Neural cell (in vitro differentiated cells): ENCODE measurements around the gene HS2ST1. TPM values are rescaled to one million over a fixed set of nuclear protein-coding genes. Genes with fewer than 3 reads are reported as not detected.

Experiments
- H2AFZ ChIP-seq: fragments of 200-600, 300-800 bp; sonication (generic), shearing (Covaris generic); 2 replicates; pipeline ENCODE4 v1.6.0; 2014; ENCODE audit warnings: low read depth, mild to moderate bottlenecking, antibody characterized with exemption, low read length, moderate library complexity
- H3F3A ChIP-seq: fragments of 200-600 bp; shearing (Covaris generic); 2 replicates; pipeline ENCODE4 v1.6.1; 2016; ENCODE audit warnings: mild to moderate bottlenecking, moderate library complexity, mixed read lengths, antibody characterized with exemption, low read length; ENCODE audit not compliant: insufficient read depth, poor library complexity, severe bottlenecking
- H3K27ac ChIP-seq: fragments of 200-600, 300-800 bp; sonication (generic), shearing (Covaris generic); 2 replicates; pipeline ENCODE4 v1.5.1; 2014; ENCODE audit warnings: mild to moderate bottlenecking, low read length, moderate library complexity
- H3K27me3 ChIP-seq: fragments of 300-800, 200-600 bp; sonication (generic), shearing (Covaris generic); 2 replicates; pipeline ENCODE4 v1.6.0; 2014; ENCODE audit warnings: mild to moderate bottlenecking, low read depth, low read length, moderate library complexity; ENCODE audit not compliant: insufficient read depth
- H3K36me3 ChIP-seq: fragments of 300-800, 200-600 bp; sonication (generic), shearing (Covaris generic); 2 replicates; pipeline ENCODE4 v1.5.1; 2014; ENCODE audit warnings: mild to moderate bottlenecking, antibody characterized with exemption, low read length, moderate library complexity; ENCODE audit not compliant: insufficient read depth
- H3K4me2 ChIP-seq: fragments of 300-800, 200-600 bp; sonication (generic), shearing (Covaris generic); 2 replicates; pipeline ENCODE4 v1.6.0; 2014; ENCODE audit warnings: mild to moderate bottlenecking, low read length
- H3K4me3 ChIP-seq: fragments of 300-800, 200-600 bp; sonication (generic), shearing (Covaris generic); 2 replicates; pipeline ENCODE4 v1.5.1; 2014; ENCODE audit warnings: mild to moderate bottlenecking, low read length, moderate library complexity
- H3K79me2 ChIP-seq: fragments of 200-600 bp; shearing (Covaris generic); replicated peaks from 2 replicates; pipeline ENCODE4 v1.6.0; 2014; ENCODE audit warnings: mild to moderate bottlenecking, low read length, moderate library complexity; ENCODE audit not compliant: insufficient read depth
- H3K9ac ChIP-seq: fragments of 300-800, 200-600 bp; sonication (generic), shearing (Covaris generic); 2 replicates; pipeline ENCODE4 v1.6.1; 2016; ENCODE audit warnings: mild to moderate bottlenecking, low read length, mixed read lengths
- H3K9me2 ChIP-seq: fragments of 200-600 bp; shearing (Covaris generic); 2 replicates; pipeline ENCODE4 v1.6.1; 2016; ENCODE audit warnings: mild to moderate bottlenecking, low read length, mixed read lengths; ENCODE audit not compliant: insufficient read depth
- H3K9me3 ChIP-seq: fragments of 200-600, 300-800 bp; sonication (generic), shearing (Covaris generic); 2 replicates; pipeline ENCODE4 v1.6.1; 2016; ENCODE audit warnings: mild to moderate bottlenecking, mixed run types, low read length, moderate library complexity, mixed read lengths
- H4K20me1 ChIP-seq: fragments of 200-600 bp; shearing (Covaris generic); 2 replicates; pipeline ENCODE4 v1.6.1; 2016; ENCODE audit warnings: mild to moderate bottlenecking, mixed run types; ENCODE audit not compliant: insufficient read depth
- CTCF ChIP-seq: fragments of 450-650 bp; IDR thresholded peaks from 2 replicates; pipeline ENCODE4 v1.5.1; 2014; ENCODE audit warnings: antibody characterized with exemption, mild to moderate bottlenecking, moderate library complexity; ENCODE audit not compliant: poor library complexity, severe bottlenecking
- EP300 ChIP-seq: fragments of 450-650 bp; conservative IDR thresholded peaks from 2 replicates; pipeline ENCODE4 v1.6.1; 2014; ENCODE audit warnings: antibody characterized with exemption, mild to moderate bottlenecking, moderate library complexity; ENCODE audit not compliant: poor library complexity, severe bottlenecking
- EZH2 ChIP-seq: fragments of 200-600, 300-800 bp; shearing (Covaris generic), sonication (generic); IDR thresholded peaks from 2 replicates; pipeline ENCODE4 v1.6.1; 2014; ENCODE audit warnings: antibody characterized with exemption, low read length, borderline replicate concordance, mild to moderate bottlenecking; ENCODE audit not compliant: insufficient read depth, poor library complexity, severe bottlenecking
- MXI1 ChIP-seq: fragments of 450-650 bp; conservative IDR thresholded peaks from 2 replicates; pipeline ENCODE4 v1.6.1; 2014; ENCODE audit warnings: antibody characterized with exemption, mild to moderate bottlenecking; ENCODE audit not compliant: poor library complexity, severe bottlenecking
- POLR2AphosphoS5 ChIP-seq: IDR thresholded peaks from 2 replicates; pipeline ENCODE4 v1.6.1; 2012
- RAD21 ChIP-seq: fragments of 450-650 bp; conservative IDR thresholded peaks from 2 replicates; pipeline ENCODE4 v1.6.1; 2014; ENCODE audit warnings: antibody characterized with exemption, mild to moderate bottlenecking, moderate library complexity
- SMC3 ChIP-seq: fragments of 450-650 bp; conservative IDR thresholded peaks from 2 replicates; pipeline ENCODE4 v1.6.1; 2014; ENCODE audit warnings: antibody characterized with exemption, mild to moderate bottlenecking, moderate library complexity; ENCODE audit not compliant: poor library complexity
- TAF1 ChIP-seq: IDR thresholded peaks from 2 replicates; pipeline ENCODE4 v1.6.1; 2012; ENCODE audit warnings: low read depth
- polyA plus RNA-seq: library from polyadenylated mRNA; depleted of rRNA; stranded (reverse); fragments of >200 nt; gene quantifications from 2 replicates; pipeline ENCODE4 v1.2.3, GENCODE V29; 2014
- TF ChIP-seq, protein P1 (sequence below): IDR thresholded peaks from 2 replicates; pipeline ENCODE4 v1.6.1; 2012; ENCODE audit warnings: borderline replicate concordance

Gene HS2ST1
- polyA plus RNA-seq, 1 donor from 2014 or later: 24.7 TPM

- TF ChIP-seq CTCF (no peak), SMC3 (no peak), TAF1 (no peak)
- TF ChIP-seq, protein P1, sequence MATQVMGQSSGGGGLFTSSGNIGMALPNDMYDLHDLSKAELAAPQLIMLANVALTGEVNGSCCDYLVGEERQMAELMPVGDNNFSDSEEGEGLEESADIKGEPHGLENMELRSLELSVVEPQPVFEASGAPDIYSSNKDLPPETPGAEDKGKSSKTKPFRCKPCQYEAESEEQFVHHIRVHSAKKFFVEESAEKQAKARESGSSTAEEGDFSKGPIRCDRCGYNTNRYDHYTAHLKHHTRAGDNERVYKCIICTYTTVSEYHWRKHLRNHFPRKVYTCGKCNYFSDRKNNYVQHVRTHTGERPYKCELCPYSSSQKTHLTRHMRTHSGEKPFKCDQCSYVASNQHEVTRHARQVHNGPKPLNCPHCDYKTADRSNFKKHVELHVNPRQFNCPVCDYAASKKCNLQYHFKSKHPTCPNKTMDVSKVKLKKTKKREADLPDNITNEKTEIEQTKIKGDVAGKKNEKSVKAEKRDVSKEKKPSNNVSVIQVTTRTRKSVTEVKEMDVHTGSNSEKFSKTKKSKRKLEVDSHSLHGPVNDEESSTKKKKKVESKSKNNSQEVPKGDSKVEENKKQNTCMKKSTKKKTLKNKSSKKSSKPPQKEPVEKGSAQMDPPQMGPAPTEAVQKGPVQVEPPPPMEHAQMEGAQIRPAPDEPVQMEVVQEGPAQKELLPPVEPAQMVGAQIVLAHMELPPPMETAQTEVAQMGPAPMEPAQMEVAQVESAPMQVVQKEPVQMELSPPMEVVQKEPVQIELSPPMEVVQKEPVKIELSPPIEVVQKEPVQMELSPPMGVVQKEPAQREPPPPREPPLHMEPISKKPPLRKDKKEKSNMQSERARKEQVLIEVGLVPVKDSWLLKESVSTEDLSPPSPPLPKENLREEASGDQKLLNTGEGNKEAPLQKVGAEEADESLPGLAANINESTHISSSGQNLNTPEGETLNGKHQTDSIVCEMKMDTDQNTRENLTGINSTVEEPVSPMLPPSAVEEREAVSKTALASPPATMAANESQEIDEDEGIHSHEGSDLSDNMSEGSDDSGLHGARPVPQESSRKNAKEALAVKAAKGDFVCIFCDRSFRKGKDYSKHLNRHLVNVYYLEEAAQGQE: no peak
- Histone ChIP-seq H3K79me2 (peaks cover 32% of the 10 kb centered on the region), H3K27me3 (no peaks in the 10 kb centered on the region)
Observed at GRCh38 chr1:86970938-86971337, 56.5 kb downstream of the HS2ST1 start.

GRCh38 chr1:86971778-86972177 is 57.3 kb downstream of the HS2ST1 start:
- no peaks in the 10 kb centered on the region for H3K36me3 ChIP-seq
- H3K9ac ChIP-seq: no peak overlapping the region
- H3K79me2 ChIP-seq: peaks cover 26% of the 10 kb centered on the region
- no peaks in the 10 kb centered on the region for H3K9me3 ChIP-seq
- H3K9me2 ChIP-seq: no peaks in the 10 kb centered on the region
- H3K4me2 ChIP-seq: no peak overlapping the region
- H4K20me1 ChIP-seq: no peaks in the 10 kb centered on the region
- H3F3A ChIP-seq: no peaks in the 10 kb centered on the region
- H3K27me3 ChIP-seq: no peaks in the 10 kb centered on the region
- no peak overlapping the region for H3K27ac ChIP-seq
- H3K4me3 ChIP-seq: no peak overlapping the region
- TF ChIP-seq POLR2AphosphoS5 (no peak), EP300 (no peak), RAD21 (no peak), TAF1 (no peak), SMC3 (no peak), CTCF (no peak), MXI1 (no peak), EZH2 (no peak)
- TF ChIP-seq, protein P1: no peak
- no peak overlapping the region for H2AFZ ChIP-seq

More at GRCh38 chr1:86970938-86971337, 56.5 kb downstream of the HS2ST1 start:
- H3K27ac ChIP-seq: no peak overlapping the region
- H3F3A ChIP-seq: no peaks in the 10 kb centered on the region
- H3K9me2 ChIP-seq: no peaks in the 10 kb centered on the region
- no peak overlapping the region for H3K4me2 ChIP-seq
- no peak overlapping the region for H2AFZ ChIP-seq
- H3K9ac ChIP-seq: no peak overlapping the region
- H3K9me3 ChIP-seq: no peaks in the 10 kb centered on the region
- no peak overlapping the region for H3K4me3 ChIP-seq
- H4K20me1 ChIP-seq: no peaks in the 10 kb centered on the region
- H3K36me3 ChIP-seq: no peaks in the 10 kb centered on the region
